ENCODE results near the gene KCND2. TPM values are rescaled to one million over a fixed set of nuclear protein-coding genes. Genes with fewer than 3 reads are reported as not detected.

The KCND2 gene
- polyA plus RNA-seq, 3 donors, result not detected

DNA sequence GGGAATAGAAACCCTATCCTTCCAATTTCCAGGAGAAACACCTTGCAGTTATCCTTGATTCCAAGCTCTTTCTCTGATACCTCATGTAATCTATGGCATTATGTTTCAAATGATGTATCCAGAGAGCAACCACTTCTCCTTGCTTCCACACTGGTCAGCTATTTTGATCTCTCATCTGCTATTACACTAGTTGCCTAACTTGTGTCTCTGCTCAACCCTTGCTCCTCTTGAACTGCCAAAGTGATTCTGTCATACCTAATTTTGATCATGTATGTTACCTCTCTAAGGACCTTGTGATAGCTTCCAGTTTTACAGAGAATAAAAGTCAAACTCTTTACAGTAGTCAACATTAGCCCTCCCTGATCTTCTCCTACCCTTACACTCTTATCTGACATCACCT is 90.4 kb downstream of the KCND2 start:
- no peaks in the 10 kb centered on the region for H3K4me1 ChIP-seq (ENCODE audit: control insufficient read depth in 1 of 2, insufficient read depth in 2 of 2, low read length in 2 of 2)
- H4K20me1 ChIP-seq (ENCODE audit: insufficient read depth, low read length), result no peaks in the 10 kb centered on the region
- TF ChIP-seq, protein P1, sequence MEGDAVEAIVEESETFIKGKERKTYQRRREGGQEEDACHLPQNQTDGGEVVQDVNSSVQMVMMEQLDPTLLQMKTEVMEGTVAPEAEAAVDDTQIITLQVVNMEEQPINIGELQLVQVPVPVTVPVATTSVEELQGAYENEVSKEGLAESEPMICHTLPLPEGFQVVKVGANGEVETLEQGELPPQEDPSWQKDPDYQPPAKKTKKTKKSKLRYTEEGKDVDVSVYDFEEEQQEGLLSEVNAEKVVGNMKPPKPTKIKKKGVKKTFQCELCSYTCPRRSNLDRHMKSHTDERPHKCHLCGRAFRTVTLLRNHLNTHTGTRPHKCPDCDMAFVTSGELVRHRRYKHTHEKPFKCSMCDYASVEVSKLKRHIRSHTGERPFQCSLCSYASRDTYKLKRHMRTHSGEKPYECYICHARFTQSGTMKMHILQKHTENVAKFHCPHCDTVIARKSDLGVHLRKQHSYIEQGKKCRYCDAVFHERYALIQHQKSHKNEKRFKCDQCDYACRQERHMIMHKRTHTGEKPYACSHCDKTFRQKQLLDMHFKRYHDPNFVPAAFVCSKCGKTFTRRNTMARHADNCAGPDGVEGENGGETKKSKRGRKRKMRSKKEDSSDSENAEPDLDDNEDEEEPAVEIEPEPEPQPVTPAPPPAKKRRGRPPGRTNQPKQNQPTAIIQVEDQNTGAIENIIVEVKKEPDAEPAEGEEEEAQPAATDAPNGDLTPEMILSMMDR (IDR thresholded peaks at IDR 0.05), result no peak
- no peak overlapping the region for H3K9ac ChIP-seq (ENCODE audit: insufficient read depth, low read length, poor library complexity, severe bottlenecking)
- no peak overlapping the region for H3K27ac ChIP-seq (ENCODE audit: low read depth in 1 of 2, low read length in 2 of 2)
- H3K9me3 ChIP-seq (replicated peaks in 1 of 2; ENCODE audit: control insufficient read depth in 1 of 2, insufficient read depth in 1 of 2, low read length in 2 of 2), result no peaks in the 10 kb centered on the region
- intact Hi-C loops (cut with micrococcal nuclease), result no loop called here
- no peak for DNase-seq
- Mint-ChIP-seq H3K27ac (no peak overlapping the region), H3K4me1 (no peaks in the 10 kb centered on the region), H3K4me3 (no peak overlapping the region), H3K36me3 (no peaks in the 10 kb centered on the region), H3K9me3 (peaks cover 0 to 1% (median 0%) of the 10 kb centered on the region in 7 donors), H3K27me3 (ENCODE audit: low read depth in 3 of 3) (peaks cover 0 to 4% (median 0%) of the 10 kb centered on the region in 3 donors)
- no peak overlapping the region for H3K4me3 ChIP-seq (replicated peaks in 1 of 3; ENCODE audit: low read depth in 2 of 3, low read length in 3 of 3)
- no peaks in the 10 kb centered on the region for H3K36me3 ChIP-seq (replicated peaks in 1 of 2; ENCODE audit: control insufficient read depth in 1 of 2, insufficient read depth in 2 of 2, low read length in 2 of 2)
- H3K4me2 ChIP-seq (replicated peaks; ENCODE audit: extremely low read depth, low read length, poor library complexity, severe bottlenecking), result no peak overlapping the region
- no peaks in the 10 kb centered on the region for H3K79me2 ChIP-seq (ENCODE audit: insufficient read depth, low read length)
- no peaks in the 10 kb centered on the region for H3K27me3 ChIP-seq (ENCODE audit: control insufficient read depth in 2 of 2, insufficient read depth in 2 of 2, low read length in 2 of 2)
- H2AFZ ChIP-seq (ENCODE audit: insufficient read depth, low read depth, low read length, poor library complexity, severe bottlenecking), result no peak overlapping the region

DNA sequence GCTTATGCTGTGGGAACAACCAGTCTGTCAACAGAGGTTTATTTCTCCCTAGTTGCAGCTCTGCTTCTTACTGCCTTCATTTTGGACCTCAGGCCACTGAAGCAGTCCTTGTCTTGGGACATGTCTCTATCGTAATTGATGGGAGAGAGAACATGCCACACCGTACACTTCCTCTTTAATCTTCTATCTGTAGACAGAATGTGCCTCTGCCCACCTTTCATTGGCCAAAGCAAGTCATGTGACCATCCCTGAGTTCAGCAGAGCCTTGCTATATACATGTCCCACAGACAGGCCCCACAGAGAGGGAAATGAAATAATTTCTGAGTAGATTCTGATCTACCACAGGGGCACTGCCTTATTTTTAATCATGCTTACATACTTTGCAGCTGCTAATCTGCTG is 98.0 kb downstream of the KCND2 start:
- H3K9ac ChIP-seq (ENCODE audit: insufficient read depth, low read length, poor library complexity, severe bottlenecking), result no peak overlapping the region
- Mint-ChIP-seq H3K9me3 (peaks cover 0 to 3% (median 0%) of the 10 kb centered on the region in 7 donors), H3K4me3 (no peak overlapping the region), H3K27me3 (ENCODE audit: low read depth in 3 of 3) (no peaks in the 10 kb centered on the region), H3K27ac (peak overlapping the region in 1 of 7 donors; percentile 62), H3K36me3 (no peaks in the 10 kb centered on the region), H3K4me1 (no peaks in the 10 kb centered on the region)
- DNase-seq, result no peak
- no peak overlapping the region for H2AFZ ChIP-seq (ENCODE audit: insufficient read depth, low read depth, low read length, poor library complexity, severe bottlenecking)
- no peak overlapping the region for H3K27ac ChIP-seq (ENCODE audit: low read depth in 1 of 2, low read length in 2 of 2)
- no peaks in the 10 kb centered on the region for H3K36me3 ChIP-seq (replicated peaks in 1 of 2; ENCODE audit: control insufficient read depth in 1 of 2, insufficient read depth in 2 of 2, low read length in 2 of 2)
- H3K4me2 ChIP-seq (replicated peaks; ENCODE audit: extremely low read depth, low read length, poor library complexity, severe bottlenecking), result no peak overlapping the region
- TF ChIP-seq, protein P1 (IDR thresholded peaks at IDR 0.05), result no peak
- intact Hi-C loops (cut with micrococcal nuclease), result no loop called here
- no peaks in the 10 kb centered on the region for H3K27me3 ChIP-seq (ENCODE audit: control insufficient read depth in 2 of 2, insufficient read depth in 2 of 2, low read length in 2 of 2)
- H4K20me1 ChIP-seq (ENCODE audit: insufficient read depth, low read length), result no peaks in the 10 kb centered on the region
- no peaks in the 10 kb centered on the region for H3K79me2 ChIP-seq (ENCODE audit: insufficient read depth, low read length)
- no peaks in the 10 kb centered on the region for H3K4me1 ChIP-seq (ENCODE audit: control insufficient read depth in 1 of 2, insufficient read depth in 2 of 2, low read length in 2 of 2)
- WGBS (ENCODE audit: insufficient coverage), result no CpG with 5 or more reads among the region's 2 CpGs
- H3K4me3 ChIP-seq (replicated peaks in 1 of 3; ENCODE audit: low read depth in 2 of 3, low read length in 3 of 3), result no peak overlapping the region
- H3K9me3 ChIP-seq (replicated peaks in 1 of 2; ENCODE audit: control insufficient read depth in 1 of 2, insufficient read depth in 1 of 2, low read length in 2 of 2), result no peaks in the 10 kb centered on the region

Data from CD14-positive monocyte (primary cell).